Measurements from ENCODE around the gene LBH.

DNA sequence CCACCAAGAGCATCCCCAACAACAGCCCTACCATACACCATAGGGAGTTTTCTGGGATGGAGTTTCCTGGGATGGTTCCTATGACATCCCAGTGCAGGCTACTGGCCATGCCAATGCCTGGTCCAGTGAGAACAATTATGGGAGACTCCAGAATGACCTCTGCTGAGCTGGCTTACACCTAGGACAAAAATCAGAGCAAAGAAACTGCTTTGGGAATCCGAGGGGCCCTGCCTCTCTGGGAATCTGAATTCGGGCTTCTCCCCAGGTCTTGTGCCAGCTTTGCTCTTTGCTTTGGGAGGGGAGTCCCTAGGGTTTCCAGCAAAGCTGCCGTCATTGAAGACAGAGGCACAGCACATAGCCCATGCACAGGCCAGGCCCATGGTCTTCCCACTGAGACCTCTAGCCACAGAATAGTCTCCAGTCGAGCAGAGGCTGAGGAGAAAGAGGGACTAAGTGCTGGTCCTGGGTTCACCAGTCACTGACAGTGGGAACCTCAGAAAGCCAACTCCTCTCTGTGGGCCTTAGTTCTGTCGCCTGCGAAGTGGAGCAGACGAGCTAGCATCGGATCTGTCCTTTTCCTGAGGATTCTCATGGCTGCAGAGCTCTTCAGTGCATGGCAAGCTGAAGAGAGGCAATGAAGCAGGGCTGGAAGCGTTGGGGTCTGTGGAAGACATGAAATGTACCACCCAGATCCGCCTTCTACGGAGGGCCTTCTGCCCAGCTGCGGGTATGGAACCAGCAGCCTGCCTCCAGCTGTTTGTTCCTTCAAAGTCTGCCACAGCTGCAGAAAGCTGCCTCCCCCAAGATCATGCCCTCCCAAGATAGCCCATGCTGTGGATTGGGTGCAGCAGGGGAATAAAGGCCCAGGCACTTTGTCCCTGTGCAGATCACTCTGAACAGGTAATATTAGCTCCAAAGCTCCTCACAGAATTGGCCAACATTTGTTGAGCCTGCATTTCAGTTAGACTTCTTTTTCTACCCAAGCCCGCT lies 11.2 kb upstream of the LBH start:
- no peak for TF ChIP-seq EGR1 (IDR thresholded peaks at IDR 0.05; ENCODE audit: low read depth)
- TF ChIP-seq, protein P1, sequence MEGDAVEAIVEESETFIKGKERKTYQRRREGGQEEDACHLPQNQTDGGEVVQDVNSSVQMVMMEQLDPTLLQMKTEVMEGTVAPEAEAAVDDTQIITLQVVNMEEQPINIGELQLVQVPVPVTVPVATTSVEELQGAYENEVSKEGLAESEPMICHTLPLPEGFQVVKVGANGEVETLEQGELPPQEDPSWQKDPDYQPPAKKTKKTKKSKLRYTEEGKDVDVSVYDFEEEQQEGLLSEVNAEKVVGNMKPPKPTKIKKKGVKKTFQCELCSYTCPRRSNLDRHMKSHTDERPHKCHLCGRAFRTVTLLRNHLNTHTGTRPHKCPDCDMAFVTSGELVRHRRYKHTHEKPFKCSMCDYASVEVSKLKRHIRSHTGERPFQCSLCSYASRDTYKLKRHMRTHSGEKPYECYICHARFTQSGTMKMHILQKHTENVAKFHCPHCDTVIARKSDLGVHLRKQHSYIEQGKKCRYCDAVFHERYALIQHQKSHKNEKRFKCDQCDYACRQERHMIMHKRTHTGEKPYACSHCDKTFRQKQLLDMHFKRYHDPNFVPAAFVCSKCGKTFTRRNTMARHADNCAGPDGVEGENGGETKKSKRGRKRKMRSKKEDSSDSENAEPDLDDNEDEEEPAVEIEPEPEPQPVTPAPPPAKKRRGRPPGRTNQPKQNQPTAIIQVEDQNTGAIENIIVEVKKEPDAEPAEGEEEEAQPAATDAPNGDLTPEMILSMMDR (IDR thresholded peaks at IDR 0.05 in 2 of 3, conservative IDR thresholded peaks at IDR 0.05 in 1 of 3; ENCODE audit: borderline replicate concordance in 1 of 3, insufficient read depth in 1 of 3, low read depth in 2 of 3, low read length in 2 of 3): no peak
